Neural cell (in vitro differentiated cells): ENCODE data around the gene ONECUT3.

Source experiments
- CTCF ChIP-seq: fragments of 450-650 bp; IDR thresholded peaks from 2 replicates; pipeline ENCODE4 v1.5.1; 2014; ENCODE audit warnings: antibody characterized with exemption, mild to moderate bottlenecking, moderate library complexity; ENCODE audit not compliant: poor library complexity, severe bottlenecking
- EP300 ChIP-seq: fragments of 450-650 bp; conservative IDR thresholded peaks from 2 replicates; pipeline ENCODE4 v1.6.1; 2014; ENCODE audit warnings: antibody characterized with exemption, mild to moderate bottlenecking, moderate library complexity; ENCODE audit not compliant: poor library complexity, severe bottlenecking
- EZH2 ChIP-seq: fragments of 200-600, 300-800 bp; shearing (Covaris generic), sonication (generic); IDR thresholded peaks from 2 replicates; pipeline ENCODE4 v1.6.1; 2014; ENCODE audit warnings: antibody characterized with exemption, low read length, borderline replicate concordance, mild to moderate bottlenecking; ENCODE audit not compliant: insufficient read depth, poor library complexity, severe bottlenecking
- POLR2AphosphoS5 ChIP-seq: IDR thresholded peaks from 2 replicates; pipeline ENCODE4 v1.6.1; 2012
- REST ChIP-seq: IDR thresholded peaks from 2 replicates; pipeline ENCODE4 v1.6.1; 2012; ENCODE audit warnings: borderline replicate concordance
- SMC3 ChIP-seq: fragments of 450-650 bp; conservative IDR thresholded peaks from 2 replicates; pipeline ENCODE4 v1.6.1; 2014; ENCODE audit warnings: antibody characterized with exemption, mild to moderate bottlenecking, moderate library complexity; ENCODE audit not compliant: poor library complexity

- TF ChIP-seq CTCF (no peak), REST (no peak), EP300 (no peak), POLR2AphosphoS5 (no peak), EZH2 (no peak), SMC3 (no peak)
These were observed 23.8 kb upstream of the ONECUT3 start for GRCh38 chr19:1729568-1729925.
